H1 (cell line): ENCODE data around the gene OTOF. TPM values are rescaled to one million over a fixed set of nuclear protein-coding genes. Genes with fewer than 3 reads are reported as not detected.

Source experiments
- CTCF ChIA-PET: fragments of 300-600 bp; sonication (Branson Sonifier 250); formaldehyde crosslinking; loops from one replicate; lab custom pipeline; 2021; ENCODE audit not compliant: partially characterized antibody; lab: Charles Lee
- POLR2A ChIA-PET: fragments of 300-600 bp; sonication (Branson Sonifier 250); formaldehyde crosslinking; loops from one replicate; lab custom pipeline; 2021; ENCODE audit warnings: inconsistent platforms; ENCODE audit not compliant: partially characterized antibody; lab: Charles Lee
- DNase-seq, 2 experiments: peaks; one replicate each; pipeline versions ENCODE4 v3.0.0 to v3.0.0-alpha.2; 2010 to 2022; ENCODE audit warnings: low spot score in 2 of 2, low read depth in 1 of 2, mixed read lengths in 1 of 2
- FAIRE-seq: peaks from 2 replicates; lab custom pipeline; 2011; peaks lifted over from hg19 to GRCh38; lab: Jason Lieb, UNC
- H2AFZ ChIP-seq: 2 replicates; pipeline ENCODE4 v1.8.1; 2012; ENCODE audit warnings: low read length, inconsistent platforms
- H2AK5ac ChIP-seq: 2 replicates; pipeline ENCODE4 v1.6.1; 2013; ENCODE audit warnings: low read depth, low read length
- H2BK120ac ChIP-seq: replicated peaks from 2 replicates; pipeline ENCODE3; 2013; ENCODE audit warnings: low read depth, low read length, inconsistent platforms
- H2BK12ac ChIP-seq: 2 replicates; pipeline ENCODE4 v1.6.1; 2013; ENCODE audit warnings: low read depth, low read length
- H2BK15ac ChIP-seq: 2 replicates; pipeline ENCODE4 v1.6.1; 2013; ENCODE audit warnings: low read length
- H2BK20ac ChIP-seq: 2 replicates; pipeline ENCODE4 v1.6.1; 2013; ENCODE audit warnings: low read length
- H2BK5ac ChIP-seq: 2 replicates; pipeline ENCODE4 v1.6.1; 2013; ENCODE audit warnings: low read depth, low read length
- H3K14ac ChIP-seq: 2 replicates; pipeline ENCODE4 v1.6.1; 2013; ENCODE audit warnings: inconsistent platforms; ENCODE audit not compliant: insufficient read length
- H3K18ac ChIP-seq: 2 replicates; pipeline ENCODE4 v1.6.1; 2013; ENCODE audit warnings: low read length; ENCODE audit errors: extremely low read depth
- H3K23ac ChIP-seq: 2 replicates; pipeline ENCODE4 v1.6.1; 2013; ENCODE audit warnings: inconsistent platforms; ENCODE audit not compliant: insufficient read length
- H3K23me2 ChIP-seq: 2 replicates; pipeline ENCODE4 v1.6.1; 2013; ENCODE audit warnings: low read depth, low read length
- H3K27ac ChIP-seq: 2 replicates; pipeline ENCODE4 v1.6.1; 2011; ENCODE audit warnings: low read depth, low read length, inconsistent platforms
- H3K27me3 ChIP-seq, 4 experiments: replicated peaks in 1 of 4; 1 replicate in 1 of 4; 2 replicates in 3 of 4; pipeline versions ENCODE4 v1.6.1 to v1.8.1; 2011 to 2013; ENCODE audit warnings: low read length in 3 of 4, mild to moderate bottlenecking in 3 of 4, inconsistent platforms in 2 of 4, mixed read lengths in 2 of 4, moderate library complexity in 1 of 4; ENCODE audit not compliant: control insufficient read depth in 3 of 4, insufficient read depth in 3 of 4; ENCODE audit errors: extremely low read depth in 1 of 4
- H3K36me3 ChIP-seq, 4 experiments: 2 replicates each; pipeline versions ENCODE4 v1.6.1 to v1.8.1; 2011 to 2013; ENCODE audit warnings: mild to moderate bottlenecking in 4 of 4, low read length in 3 of 4, moderate library complexity in 2 of 4, control low read depth in 1 of 4, inconsistent platforms in 1 of 4; ENCODE audit not compliant: insufficient read depth in 4 of 4, control insufficient read depth in 2 of 4
- H3K4ac ChIP-seq: replicated peaks from 2 replicates; pipeline ENCODE3; 2013; ENCODE audit warnings: low read length, low read depth, mixed read lengths, inconsistent platforms; ENCODE audit not compliant: insufficient read length
- H3K4me1 ChIP-seq, 4 experiments: replicated peaks in 1 of 4; 1 replicate in 1 of 4; 2 replicates in 3 of 4; pipeline versions ENCODE4 v1.6.1 to v1.8.1; 2011 to 2013; ENCODE audit warnings: low read length in 3 of 4, inconsistent platforms in 2 of 4, mixed read lengths in 1 of 4; ENCODE audit not compliant: insufficient read depth in 4 of 4, control insufficient read depth in 3 of 4
- H3K4me2 ChIP-seq, 2 experiments: 2 replicates each; pipeline versions ENCODE4 v1.6.1 to v1.8.1; 2011 to 2013; ENCODE audit warnings: low read depth in 2 of 2, low read length in 2 of 2, control low read depth in 1 of 2, inconsistent platforms in 1 of 2, mild to moderate bottlenecking in 1 of 2; ENCODE audit not compliant: insufficient read depth in 1 of 2
- H3K4me3 ChIP-seq, 4 experiments: fragments of 200-600, 300-600 bp in 1 of 4; sonication (generic), shearing (Covaris generic), sonication (Bioruptor Twin) in 1 of 4; 2 replicates each; pipeline versions ENCODE4 v1.5.1 to v1.8.1; 2011 to 2016; ENCODE audit warnings: low read length in 4 of 4, low read depth in 3 of 4, control low read depth in 2 of 4, inconsistent platforms in 2 of 4, mild to moderate bottlenecking in 2 of 4, mixed read lengths in 1 of 4, moderate library complexity in 1 of 4; ENCODE audit not compliant: insufficient read depth in 2 of 4; ENCODE audit errors: extremely low read depth in 1 of 4
- H3K56ac ChIP-seq: replicated peaks from 2 replicates; pipeline ENCODE3; 2013; ENCODE audit warnings: low read depth, mild to moderate bottlenecking, mixed read lengths, low read length, inconsistent platforms; ENCODE audit not compliant: insufficient read length
- H3K79me1 ChIP-seq: 2 replicates; pipeline ENCODE4 v1.6.1; 2013; ENCODE audit warnings: low read depth, low read length, control low read depth
- H3K79me2 ChIP-seq, 2 experiments: 2 replicates each; pipeline versions ENCODE4 v1.6.1 to v1.8.1; 2012 to 2013; ENCODE audit warnings: low read length in 2 of 2, mild to moderate bottlenecking in 2 of 2, inconsistent platforms in 1 of 2; ENCODE audit not compliant: insufficient read depth in 2 of 2, control insufficient read depth in 1 of 2
- H3K9ac ChIP-seq, 4 experiments: replicated peaks in 1 of 4; 1 replicate in 1 of 4; 2 replicates in 3 of 4; pipeline versions ENCODE4 v1.6.1 to v1.8.1; 2011 to 2013; ENCODE audit warnings: low read depth in 3 of 4, low read length in 3 of 4, control low read depth in 2 of 4, mild to moderate bottlenecking in 2 of 4, moderate library complexity in 2 of 4, inconsistent platforms in 1 of 4; ENCODE audit errors: extremely low read depth in 1 of 4
- H3K9me3 ChIP-seq, 2 experiments: 2 replicates each; pipeline versions ENCODE4 v1.6.1 to v1.8.1; 2012 to 2013; ENCODE audit warnings: mild to moderate bottlenecking in 2 of 2, moderate library complexity in 2 of 2, control low read depth in 1 of 2, inconsistent platforms in 1 of 2, low read depth in 1 of 2, low read length in 1 of 2, mixed read lengths in 1 of 2; ENCODE audit not compliant: insufficient read depth in 2 of 2
- H4K20me1 ChIP-seq, 2 experiments: replicated peaks in 1 of 2; 2 replicates each; pipeline versions ENCODE3 to v1.8.1; 2011 to 2013; ENCODE audit warnings: inconsistent platforms in 2 of 2, low read length in 2 of 2, mild to moderate bottlenecking in 1 of 2; ENCODE audit not compliant: insufficient read depth in 2 of 2, control insufficient read depth in 1 of 2
- H4K5ac ChIP-seq: 2 replicates; pipeline ENCODE4 v1.6.1; 2013; ENCODE audit warnings: low read length, low read depth, mixed read lengths, inconsistent platforms; ENCODE audit not compliant: insufficient read length
- H4K8ac ChIP-seq: 2 replicates; pipeline ENCODE4 v1.8.0; 2013; ENCODE audit warnings: mild to moderate bottlenecking, moderate library complexity, low read length, inconsistent platforms; ENCODE audit not compliant: insufficient read depth; ENCODE audit errors: extremely low read depth
- H4K91ac ChIP-seq: replicated peaks from 2 replicates; pipeline ENCODE3; 2013; ENCODE audit warnings: low read length, mixed read lengths, inconsistent platforms; ENCODE audit not compliant: insufficient read length
- EP300 ChIP-seq, 2 experiments: IDR thresholded peaks; 1 replicate in 1 of 2; 2 replicates in 1 of 2; pipeline ENCODE4 v1.6.1; 2011 to 2012; ENCODE audit warnings: low read depth in 2 of 2, low read length in 2 of 2, mild to moderate bottlenecking in 2 of 2, borderline replicate concordance in 1 of 2, inconsistent platforms in 1 of 2, moderate library complexity in 1 of 2
- GTF2F1 ChIP-seq: IDR thresholded peaks from 2 replicates; pipeline ENCODE4 v1.6.1; 2012; ENCODE audit warnings: low read depth, low read length, improper control_type of control experiment, borderline replicate concordance
- MAX ChIP-seq: IDR thresholded peaks from 2 replicates; pipeline ENCODE4 v1.6.1; 2012; ENCODE audit warnings: inconsistent platforms
- POLR2A ChIP-seq, 2 experiments: IDR thresholded peaks; 1 replicate in 1 of 2; 2 replicates in 1 of 2; pipeline ENCODE4 v1.6.1; 2011; ENCODE audit warnings: low read depth in 2 of 2, low read length in 2 of 2, mild to moderate bottlenecking in 2 of 2; ENCODE audit errors: control extremely low read depth in 1 of 2
- POLR2AphosphoS5 ChIP-seq: IDR thresholded peaks from 2 replicates; pipeline ENCODE4 v1.6.1; 2011; ENCODE audit warnings: low read depth, low read length
- RFX5 ChIP-seq: IDR thresholded peaks from 2 replicates; pipeline ENCODE4 v1.6.1; 2011; ENCODE audit warnings: low read depth, low read length, improper control_type of control experiment, borderline replicate concordance
- SAP30 ChIP-seq: fragments of 300-600 bp; sonication (generic); IDR thresholded peaks from 2 replicates; pipeline ENCODE4 v1.7.1; 2012; ENCODE audit warnings: low read length, moderate library complexity, mild to moderate bottlenecking, inconsistent platforms; ENCODE audit not compliant: insufficient read depth, insufficient replicate concordance
- TAF7 ChIP-seq: optimal IDR thresholded peaks from 2 replicates; pipeline ENCODE3; 2011; ENCODE audit warnings: low read depth, mild to moderate bottlenecking, inconsistent platforms, low read length, moderate library complexity, borderline replicate concordance
- TCF12 ChIP-seq: IDR thresholded peaks from 2 replicates; pipeline ENCODE4 v1.6.1; 2011; ENCODE audit warnings: low read depth, mild to moderate bottlenecking, low read length
- WGBS, 2 experiments: shearing (Covaris generic) in 1 of 2; methylation state at CpG; one replicate each; pipeline versions ENCODE4 v1.1.6 to v1.1.7; 2013 to 2015; ENCODE audit warnings: low lambda C conversion rate in 2 of 2, mixed read lengths in 2 of 2, inconsistent platforms in 1 of 2, low coverage in 1 of 2, missing lambda C conversion rate in 1 of 2; ENCODE audit not compliant: insufficient replicate concordance in 2 of 2, insufficient coverage in 1 of 2, insufficient read length in 1 of 2; ENCODE audit errors: extremely low coverage in 1 of 2, missing lambda C conversion rate in 1 of 2; 5-methylcytosine and 5-hydroxymethylcytosine counted together
- polyA plus RNA-seq, 7 experiments: library from polyadenylated mRNA; depleted of rRNA in 3 of 7; stranded (reverse) in 5 of 7; unstranded in 2 of 7; fragments of >200 nt in 5 of 7; fragments of 200-250 nt in 2 of 7; gene quantifications; 1 replicate in 5 of 7; 2 replicates in 1 of 7; 4 replicates in 1 of 7; pipeline versions ENCODE4 v1.2.1 to v1.2.3, GENCODE V29; 2011 to 2013; ENCODE audit warnings: missing spikeins in 2 of 7, mixed read lengths in 2 of 7
- total RNA-seq: library from RNA; stranded (reverse); fragmentation: NEBNext Ultra II Directional; extraction: Animal tissue kit (Norgen Biotek cat#: 25700); gene quantifications from 2 replicates; pipeline ENCODE4 v1.2.1, GENCODE V29; 2021

OTOF gene
- total and polyA plus RNA-seq, 2 of the 8 experiments (the other 6 are each of a cell fraction or from before 2014, with no cell fraction given): 0.06 TPM; not detected in 1

- Histone ChIP-seq H4K8ac (no peak overlapping the region), H2AK5ac (0 out of 2 replicates have a peak overlapping the region, but pooled peaks have one; percentile 11), H4K20me1 (no peaks in the 10 kb centered on the region), H3K79me2 (no peaks in the 10 kb centered on the region), H4K5ac (no peak overlapping the region), H3K9ac (no peak overlapping the region), H3K4me1 (no peaks in the 10 kb centered on the region), H2BK15ac (no peak overlapping the region), H3K18ac (no peak overlapping the region), H3K23ac (no peak overlapping the region), H3K4me3 (no peak overlapping the region), H3K27me3 (no peaks in the 10 kb centered on the region), H3K79me1 (no peaks in the 10 kb centered on the region), H4K91ac (no peak overlapping the region), H3K36me3 (no peaks in the 10 kb centered on the region; a peak in 1 of 8 replicates), H3K23me2 (no peaks in the 10 kb centered on the region), H3K4me2 (no peak overlapping the region), H2BK12ac (no peak overlapping the region), H2BK20ac (no peak overlapping the region), H3K9me3 (no peaks in the 10 kb centered on the region), H2BK120ac (no peak overlapping the region), H3K27ac (no peak overlapping the region), H2AFZ (no peak overlapping the region), H3K14ac (no peak overlapping the region), H3K4ac (no peak overlapping the region), H3K56ac (no peak overlapping the region), H2BK5ac (no peak overlapping the region)
- FAIRE-seq (no peak), DNase-seq (no peak)
- TF ChIP-seq RFX5 (no peak), MAX (no peak), EP300 (IDR thresholded peaks at IDR 0.05; ENCODE audit: borderline replicate concordance in 1 of 2, low read depth in 2 of 2, low read length in 2 of 2) (no peak), POLR2A (IDR thresholded peaks at IDR 0.05; ENCODE audit: control extremely low read depth in 1 of 2, low read depth in 2 of 2, low read length in 2 of 2) (no peak), TAF7 (no peak), SAP30 (no peak), GTF2F1 (no peak), POLR2AphosphoS5 (no peak), TCF12 (no peak)
- 83% methylated on average over 8 of the region's 8 CpGs; no CpG with 5 or more reads in 1 of the 2 experiments for WGBS, 2 experiments
- POLR2A ChIA-PET: no interaction called here
- CTCF ChIA-PET: interaction anchor here (0.7 to 7.5 kb wide), 16 partner anchors 9 to 225 kb away, joined by 3 to 97 read pairs (median 6); a partner anchor contains a TSS
Observed at GRCh38 chr2:26519396-26520147, 41.6 kb upstream of the OTOF start.
